Activated CD4-positive, alpha-beta T cell treated with anti-CD3 and anti-CD28 coated beads, Interleukin-2, amount 50 U/mL, for 24 hours (primary cell): Measurements from ENCODE around the gene RPTOR.

ENCODE experiments used
- DNase-seq, 2 donors: peaks; one replicate each; pipeline ENCODE4 v3.0.0-alpha.2; 2020; ENCODE audit warnings: low read depth in 1 of 2, low spot score in 1 of 2

The RPTOR gene

DNA sequence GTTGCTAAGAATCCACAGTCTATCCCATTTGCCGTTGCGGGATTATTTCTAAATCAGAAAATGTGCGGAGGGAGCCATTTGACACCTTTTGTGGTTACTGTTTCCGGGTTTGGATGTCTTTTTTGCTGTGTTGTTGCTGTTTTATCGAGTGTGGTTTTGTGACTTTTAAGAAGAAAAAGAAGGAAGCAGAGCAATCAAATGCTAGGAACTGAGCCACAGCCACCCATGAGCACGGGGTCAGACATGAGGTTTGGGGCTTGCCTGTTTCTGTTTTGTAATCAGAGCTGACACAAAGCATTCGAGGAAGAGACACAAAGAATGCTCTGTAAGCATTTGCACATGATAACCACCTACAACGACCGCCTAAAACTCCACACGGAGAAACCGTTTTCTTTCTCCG is 393.9 kb downstream of the RPTOR start:
- DNase-seq: no peak

DNA sequence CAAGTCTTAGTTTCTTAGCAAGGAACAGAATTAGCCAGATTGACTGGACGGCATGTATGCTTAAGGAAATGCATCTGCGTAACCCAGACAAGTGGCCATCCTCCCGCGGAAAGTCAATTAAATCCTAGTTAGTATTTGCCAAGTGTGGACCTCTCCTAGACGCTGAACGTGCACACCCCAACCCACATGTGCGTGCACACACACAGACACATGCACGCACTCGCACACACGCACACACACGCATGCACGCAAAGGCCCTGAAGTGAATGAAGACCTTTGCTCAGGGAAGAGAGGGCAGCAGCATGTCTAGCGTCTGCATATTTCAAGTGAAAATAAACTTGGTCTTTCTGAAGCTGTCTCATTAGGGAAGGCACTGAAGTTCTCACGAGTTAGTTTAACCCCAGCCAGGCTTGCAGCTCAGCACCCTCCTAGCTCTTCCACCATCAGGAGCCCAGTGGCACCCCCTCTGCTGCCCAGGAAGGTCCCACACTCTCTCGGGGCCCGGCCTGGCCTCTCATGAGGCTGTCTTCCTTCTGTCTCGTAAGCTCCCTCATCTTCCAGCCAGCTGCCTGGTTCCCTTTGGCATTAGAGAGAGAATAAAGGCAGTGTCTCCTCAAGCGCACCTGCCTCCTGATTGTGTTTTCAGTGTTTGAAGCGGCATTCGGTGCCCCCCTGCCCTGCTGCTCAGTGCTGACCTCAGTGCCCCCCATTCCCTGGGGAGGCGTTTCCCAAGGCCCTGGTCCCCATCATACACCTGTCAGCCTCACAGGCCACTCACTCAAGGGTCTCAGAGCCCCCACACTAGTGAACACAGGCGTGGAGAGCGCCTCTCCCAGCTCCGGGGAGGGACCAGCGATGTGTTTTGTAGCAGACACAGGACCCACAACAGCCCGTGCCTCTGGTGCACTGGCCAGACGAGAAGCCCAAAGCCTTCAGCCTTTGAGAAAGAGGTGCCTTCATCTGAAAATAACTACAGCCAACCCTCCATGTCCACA is 394.8 kb downstream of the RPTOR start:
- no peak for DNase-seq

DNA sequence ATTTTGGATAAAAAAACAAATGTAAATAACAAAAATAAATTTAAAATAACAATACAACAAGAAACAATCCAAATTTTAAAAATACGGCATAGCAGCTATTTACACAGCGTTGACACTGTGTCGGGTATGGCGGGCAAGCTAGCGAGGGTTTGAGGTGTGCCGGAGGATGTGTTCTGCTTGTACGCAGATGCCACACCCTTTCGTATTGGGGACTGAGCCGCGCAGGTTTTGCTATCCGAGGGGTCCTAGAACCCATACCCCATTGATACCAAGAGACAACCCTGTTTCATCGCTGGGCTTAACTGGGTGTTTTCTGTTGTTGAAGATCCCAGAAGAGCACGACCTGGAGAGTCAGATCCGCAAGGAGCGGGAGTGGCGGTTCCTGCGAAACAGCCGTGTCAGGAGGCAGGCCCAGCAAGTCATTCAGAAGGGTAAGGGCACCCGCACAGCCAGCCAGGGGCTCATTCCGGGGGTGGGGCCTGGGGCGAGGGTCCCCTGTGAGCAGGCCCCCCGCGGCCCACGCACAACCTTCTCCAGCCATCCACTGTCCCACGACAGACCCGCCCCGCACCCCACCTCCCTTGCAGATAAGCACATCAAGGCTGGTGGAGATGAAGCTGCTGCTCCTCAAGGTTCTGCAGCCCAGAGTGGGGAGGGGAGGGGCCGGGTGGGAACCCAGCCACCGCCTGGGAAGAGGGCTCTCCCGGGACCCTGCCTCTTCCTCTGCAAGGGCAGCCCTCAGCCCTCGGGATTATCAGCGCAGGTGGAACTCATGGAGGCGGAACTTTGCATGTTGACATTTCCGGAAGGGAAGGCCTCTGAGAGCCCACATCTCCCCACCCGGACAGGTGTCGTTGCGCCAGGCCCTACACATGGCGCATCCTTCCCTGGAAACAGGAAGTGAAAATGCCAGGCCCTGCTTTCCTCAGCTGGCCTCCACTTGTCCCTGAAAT is 395.8 kb downstream of the RPTOR start:
- DNase-seq: no peak

DNA sequence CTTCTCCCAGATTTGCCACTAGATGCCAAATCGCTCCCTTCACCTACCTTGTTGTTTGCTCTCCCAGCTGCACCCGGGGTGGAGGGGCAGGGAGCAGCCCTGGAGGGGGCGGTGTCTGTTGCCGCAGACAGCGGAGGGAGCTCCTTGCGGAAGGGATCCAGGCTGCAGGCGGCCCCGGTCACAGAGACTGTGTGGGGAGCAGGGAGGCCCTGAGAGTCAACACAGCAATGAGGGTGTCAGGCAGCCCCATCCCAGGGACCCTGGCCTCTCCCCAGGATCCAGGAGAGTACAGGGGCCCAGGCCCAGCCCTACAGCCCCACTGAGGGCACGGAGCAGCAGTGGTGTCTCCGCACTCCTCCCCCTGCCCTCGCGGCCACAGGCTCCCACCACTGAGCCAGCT is 396.5 kb downstream of the RPTOR start:
- no peak for DNase-seq

DNA sequence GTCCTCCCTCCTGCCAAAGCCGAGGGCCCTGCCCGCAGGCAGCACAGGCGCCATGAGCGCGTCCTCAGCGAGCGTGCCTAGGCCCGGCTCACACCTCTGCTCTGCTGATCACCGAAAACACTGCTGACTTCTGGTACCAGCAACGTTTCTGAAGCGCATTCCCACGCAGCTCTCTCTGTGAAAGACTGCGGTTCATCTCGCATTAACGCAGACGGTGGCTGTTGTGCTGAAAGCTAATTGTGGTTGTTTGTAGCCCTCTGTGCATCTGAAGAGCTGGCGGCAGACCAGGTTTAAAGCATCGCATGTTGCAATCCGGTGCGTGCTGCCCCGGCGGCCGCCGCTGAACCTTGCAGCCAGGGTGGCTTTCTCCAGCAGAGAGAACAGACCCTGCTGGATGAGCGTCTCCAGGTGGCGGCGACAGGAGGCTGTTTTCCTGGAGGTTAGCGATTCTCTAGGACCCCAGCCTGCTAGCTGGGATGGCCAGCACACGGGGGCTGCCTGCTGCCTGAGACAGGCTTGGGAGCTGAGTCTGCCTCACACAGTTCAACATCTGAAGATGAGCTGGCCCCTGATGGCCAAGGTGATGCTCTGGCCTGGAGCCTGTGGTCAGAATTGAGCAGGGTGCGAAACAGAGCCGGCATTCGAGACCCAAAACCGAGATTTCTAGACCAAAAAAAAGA is 397.2 kb downstream of the RPTOR start:
- no peak for DNase-seq

DNA sequence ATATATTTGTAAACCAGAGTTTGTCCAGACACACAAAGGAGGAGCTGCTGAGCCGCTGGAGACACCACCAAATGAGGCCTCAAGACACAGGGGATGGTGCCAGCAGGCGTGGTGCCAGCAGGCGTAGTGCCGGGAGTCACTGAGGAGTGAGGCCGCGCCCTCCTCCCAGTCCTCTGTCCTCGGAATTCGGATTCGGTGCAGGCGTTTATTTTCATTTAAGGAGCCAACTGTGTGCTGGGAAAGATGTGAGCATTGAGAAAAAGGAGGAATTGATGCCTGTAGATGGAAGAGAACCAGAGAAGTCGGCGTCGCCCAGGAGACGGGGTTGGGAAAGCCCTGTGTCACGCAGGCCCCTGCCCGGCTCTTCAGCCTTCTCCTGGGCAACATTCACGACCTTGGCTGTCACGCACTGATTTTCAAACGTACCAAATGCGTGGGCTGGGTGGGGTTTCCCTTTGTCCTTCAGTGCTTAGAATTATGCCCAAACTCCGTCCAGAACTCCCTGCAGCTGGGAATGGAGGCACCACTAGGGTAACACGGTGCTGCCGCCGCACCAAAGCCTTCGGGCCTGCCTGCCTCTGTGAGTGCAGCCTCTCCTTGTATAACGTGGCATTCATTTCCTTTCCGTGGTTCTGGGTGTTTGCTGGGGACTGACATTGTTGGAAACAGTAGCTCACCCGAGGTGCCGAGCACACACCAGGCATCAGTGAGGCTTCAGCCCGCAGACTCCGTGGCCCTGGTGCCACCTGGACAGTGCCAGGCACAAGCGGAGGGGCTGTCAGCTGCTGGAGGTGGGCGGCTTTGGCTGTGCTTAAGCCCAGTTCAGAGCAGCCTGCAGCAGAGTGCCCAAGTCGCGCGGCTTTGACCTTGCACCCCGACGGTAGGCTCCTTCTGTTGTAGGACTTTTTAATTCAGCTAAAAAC is 398.0 kb downstream of the RPTOR start:
- no peak for DNase-seq

DNA sequence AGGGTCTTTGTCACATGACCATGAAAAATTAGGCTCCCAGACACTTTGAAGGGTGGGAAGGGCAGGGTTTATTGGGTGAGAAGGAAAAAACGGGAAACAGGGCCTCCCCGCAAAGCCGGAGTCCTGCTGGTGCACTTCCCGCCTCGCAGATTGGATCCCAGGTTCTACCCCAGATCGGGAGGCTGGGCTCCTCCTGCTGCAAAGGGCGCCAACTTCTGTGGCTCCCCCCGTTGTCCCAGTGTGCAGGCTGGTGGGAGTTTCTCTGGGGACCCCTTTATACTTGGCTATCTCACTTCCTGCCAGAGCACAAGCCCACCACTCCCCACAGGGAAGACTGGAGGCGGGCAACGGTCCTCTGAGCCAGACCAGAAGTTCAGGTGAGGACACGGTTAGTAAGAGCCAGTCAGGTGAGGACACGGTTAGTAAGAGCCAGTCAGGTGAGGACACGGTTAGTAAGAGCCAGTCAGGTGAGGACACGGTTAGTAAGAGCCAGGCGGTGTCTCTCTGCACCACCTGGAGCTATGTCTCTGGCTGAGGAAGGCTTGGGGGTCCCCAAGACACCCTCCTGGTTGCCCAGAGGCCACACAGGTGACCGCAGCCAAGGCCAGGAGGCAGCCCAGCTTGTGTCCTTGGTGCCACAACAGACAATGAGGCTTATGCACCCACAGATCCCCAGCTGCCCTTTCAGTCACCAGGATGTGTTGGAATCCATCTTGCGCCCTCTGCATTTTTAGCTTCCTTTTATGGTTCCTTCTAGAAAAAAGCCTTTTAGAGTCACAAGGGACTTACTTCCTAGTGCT is 398.9 kb downstream of the RPTOR start:
- DNase-seq: no peak

DNA sequence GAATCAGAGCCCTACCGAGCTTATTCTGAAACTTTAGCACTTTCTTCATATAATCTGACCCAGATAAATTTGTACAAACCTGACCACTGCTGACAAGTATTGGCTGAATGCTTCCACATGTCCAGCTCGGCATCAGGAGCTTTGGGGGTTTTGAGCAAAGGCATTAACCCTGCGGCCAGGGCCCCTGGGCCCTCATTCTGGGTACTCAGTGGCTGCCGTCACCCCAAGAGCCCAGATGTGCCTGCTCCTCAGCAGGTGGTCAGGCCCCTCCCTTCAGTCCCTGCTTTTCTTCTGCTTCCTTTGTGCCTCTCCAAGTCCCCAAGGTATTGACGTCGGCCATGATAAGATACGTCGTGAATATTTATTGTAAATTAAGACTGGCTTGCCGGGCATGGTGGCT is 399.7 kb downstream of the RPTOR start:
- DNase-seq: no peak

DNA sequence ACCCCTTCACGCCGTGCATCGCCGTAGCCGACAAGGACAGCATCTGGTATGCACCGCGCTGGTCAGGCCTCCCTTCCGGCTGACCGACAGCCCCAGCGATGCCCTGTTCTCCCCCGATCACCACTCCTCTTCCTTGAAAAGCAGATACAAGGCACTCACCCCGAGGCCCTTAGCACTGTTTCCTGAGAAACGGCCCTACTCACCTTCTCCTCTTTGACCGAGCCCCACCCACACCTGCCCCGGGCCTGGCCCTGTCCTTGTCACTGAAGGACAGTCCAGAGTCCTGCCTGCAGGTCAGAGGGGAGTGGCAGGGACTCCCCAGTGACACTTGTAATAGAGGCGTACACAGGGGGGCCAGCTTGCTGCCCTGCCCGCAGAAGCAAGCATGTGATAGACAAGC is 401.1 kb downstream of the RPTOR start:
- DNase-seq: no peak

DNA sequence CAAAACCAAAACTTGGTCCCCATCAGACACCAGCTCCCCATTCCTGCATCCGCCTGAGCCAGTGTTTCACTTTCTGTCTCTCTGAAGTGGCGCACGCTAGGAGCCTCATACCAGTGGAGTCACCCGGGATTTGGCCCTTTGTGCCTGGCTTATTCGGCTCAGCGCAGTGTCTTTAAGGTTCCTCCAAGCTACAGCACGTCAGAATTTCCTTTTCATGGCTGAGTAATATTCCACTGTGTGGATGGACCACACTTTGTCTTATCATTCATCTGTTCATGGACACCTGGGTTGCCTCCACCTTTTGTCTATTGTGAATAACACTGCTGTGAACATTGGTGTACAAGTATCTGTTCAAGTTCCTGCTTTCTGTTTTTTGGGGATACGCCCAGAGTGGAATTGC is 401.8 kb downstream of the RPTOR start:
- DNase-seq: no peak

DNA sequence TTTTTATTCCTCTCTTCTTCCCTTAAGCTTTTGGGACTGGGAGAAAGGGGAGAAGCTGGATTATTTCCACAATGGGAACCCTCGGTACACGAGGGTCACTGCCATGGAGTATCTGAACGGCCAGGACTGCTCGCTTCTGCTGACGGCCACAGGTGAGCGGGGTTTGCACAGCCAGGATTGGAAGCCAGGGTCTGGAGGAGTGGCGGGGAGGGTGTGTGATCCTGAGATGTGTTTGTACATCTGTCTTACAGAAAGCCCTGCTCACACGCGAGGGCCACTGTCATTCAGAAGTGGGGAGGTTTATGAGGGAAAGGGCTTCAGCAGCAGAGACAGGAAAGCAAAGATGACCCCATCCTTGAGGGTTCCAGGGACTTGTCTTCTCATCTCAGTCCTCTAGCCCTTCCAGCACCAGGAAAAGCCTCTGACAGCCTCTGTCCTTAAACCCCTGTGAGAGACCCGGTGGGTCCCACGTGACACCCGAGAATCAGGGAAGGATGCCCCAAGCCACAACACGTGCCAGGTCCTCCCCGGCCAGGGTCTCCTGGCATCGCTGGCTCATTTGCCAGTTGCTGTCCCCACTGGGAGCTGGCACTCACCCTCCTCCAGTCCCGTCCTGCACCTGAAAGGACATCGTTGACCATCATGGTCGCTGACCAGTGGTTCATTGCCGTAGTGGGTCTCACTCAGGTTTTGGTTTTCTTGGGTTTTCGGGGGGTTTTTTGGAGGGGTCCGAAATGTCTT is 402.7 kb downstream of the RPTOR start:
- no peak for DNase-seq

DNA sequence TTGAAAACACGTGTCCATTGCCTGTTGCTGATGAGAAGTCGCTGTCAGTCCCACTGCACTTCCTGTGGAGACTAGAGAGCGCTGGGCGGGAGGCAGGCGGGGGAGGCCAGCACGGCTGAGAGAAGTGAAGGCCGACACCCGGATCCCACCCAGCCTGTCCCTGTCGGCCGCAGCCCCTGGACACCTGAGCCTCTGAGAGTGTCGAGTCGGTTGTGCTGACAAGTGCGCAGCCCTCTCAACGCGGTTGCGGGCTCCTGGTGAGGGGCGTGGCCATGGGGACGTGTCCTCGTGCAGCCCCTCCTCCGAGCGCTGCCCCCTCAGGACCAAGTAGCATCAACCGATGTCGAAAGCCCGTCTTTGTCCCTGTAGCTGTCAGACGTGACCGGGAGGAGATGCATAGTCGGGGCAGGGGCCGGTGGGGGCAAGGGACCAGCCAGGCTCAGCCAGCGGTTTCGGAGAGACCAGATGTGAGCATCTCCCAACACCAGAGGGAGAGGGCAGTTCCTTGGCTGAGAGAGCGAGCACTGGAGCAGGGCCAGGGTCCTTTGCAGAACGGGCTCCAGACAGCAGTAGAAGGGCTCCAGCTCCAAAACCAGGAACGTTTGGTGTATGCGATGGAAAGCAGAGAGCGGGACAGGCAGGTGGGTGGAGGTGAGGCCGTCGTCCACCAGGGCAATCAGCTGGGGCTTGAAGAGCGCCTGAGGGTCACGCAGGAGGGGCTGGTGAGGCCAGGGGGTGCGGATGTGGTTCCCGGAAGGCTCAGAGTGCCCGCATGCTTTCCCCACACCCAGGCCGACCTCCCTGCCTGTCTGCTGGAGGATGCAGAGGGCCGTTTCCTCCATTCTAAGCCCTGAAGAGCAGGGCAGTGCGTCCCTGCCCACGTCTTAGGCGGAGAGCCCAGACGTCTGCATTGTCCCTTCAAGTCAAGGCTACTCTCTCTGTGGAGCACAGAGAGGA is 403.7 kb downstream of the RPTOR start:
- DNase-seq: no peak

DNA sequence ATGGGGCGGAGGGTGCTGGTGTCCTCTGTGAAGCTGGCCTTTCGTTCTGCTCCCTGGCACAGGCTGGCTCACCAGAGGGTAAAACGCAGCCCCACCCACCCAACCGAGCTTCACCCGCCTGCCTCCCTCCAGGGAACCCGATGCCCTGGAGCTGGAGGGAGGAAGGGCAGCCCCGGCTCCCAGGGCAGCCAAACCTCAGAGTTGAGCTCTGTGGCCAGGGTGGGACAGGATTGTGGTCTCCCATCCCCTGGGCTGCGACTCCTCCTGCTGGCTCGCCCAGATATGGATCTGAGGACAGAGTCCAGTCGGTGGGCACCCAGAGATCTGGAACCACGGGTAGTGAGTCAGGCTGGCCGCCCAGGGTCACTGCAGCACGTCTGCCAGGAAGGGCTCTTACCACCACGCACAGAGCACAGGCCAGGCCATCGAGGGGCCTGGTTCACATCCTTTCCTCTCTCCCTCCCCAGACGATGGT is 404.4 kb downstream of the RPTOR start:
- no peak for DNase-seq

DNA sequence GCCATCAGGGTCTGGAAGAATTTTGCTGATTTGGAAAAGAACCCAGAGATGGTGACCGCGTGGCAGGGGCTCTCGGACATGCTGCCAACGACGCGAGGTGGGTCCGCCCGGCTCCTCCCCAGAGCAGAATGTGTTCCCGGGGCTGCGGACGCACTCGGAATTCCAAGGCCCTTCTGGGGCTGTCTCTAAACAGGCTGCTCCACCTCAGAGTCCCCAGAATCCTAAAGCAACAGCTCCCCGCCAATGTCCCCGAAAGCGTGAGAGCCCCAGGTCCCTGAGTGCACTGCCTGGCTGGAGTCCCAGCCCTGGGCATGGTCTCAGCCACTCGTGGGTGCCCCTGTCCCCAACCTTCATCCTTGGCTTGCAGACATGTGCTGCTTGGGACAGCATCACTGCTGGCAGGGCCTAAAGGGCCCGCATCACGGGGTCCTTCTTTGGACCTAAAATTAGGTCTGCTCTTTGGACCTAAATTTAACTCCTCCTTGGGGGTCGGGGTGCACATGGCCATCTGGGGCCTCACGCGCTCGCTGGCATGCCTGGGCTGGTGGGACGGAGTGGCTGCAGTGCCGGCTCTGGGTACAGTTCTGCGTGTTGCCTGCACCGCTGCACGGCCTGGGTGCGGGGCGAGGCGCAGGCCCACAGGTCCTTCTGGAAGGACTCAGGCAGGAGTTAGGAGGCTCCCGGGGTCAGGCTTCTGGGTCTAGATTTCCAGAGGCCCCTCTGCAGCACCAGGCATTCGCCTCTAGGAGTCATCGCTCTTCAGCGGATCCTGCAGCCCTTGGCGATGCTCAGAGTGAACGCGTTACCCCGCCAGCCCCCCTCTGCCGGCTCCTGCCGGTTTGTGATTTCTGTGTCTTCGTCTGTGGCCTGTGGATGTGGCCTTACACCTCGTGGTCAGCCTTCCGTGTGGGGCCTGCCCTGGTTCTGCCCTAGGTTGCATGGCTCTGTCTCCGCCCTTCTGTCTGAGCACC is 405.1 kb downstream of the RPTOR start:
- no peak for DNase-seq

DNA sequence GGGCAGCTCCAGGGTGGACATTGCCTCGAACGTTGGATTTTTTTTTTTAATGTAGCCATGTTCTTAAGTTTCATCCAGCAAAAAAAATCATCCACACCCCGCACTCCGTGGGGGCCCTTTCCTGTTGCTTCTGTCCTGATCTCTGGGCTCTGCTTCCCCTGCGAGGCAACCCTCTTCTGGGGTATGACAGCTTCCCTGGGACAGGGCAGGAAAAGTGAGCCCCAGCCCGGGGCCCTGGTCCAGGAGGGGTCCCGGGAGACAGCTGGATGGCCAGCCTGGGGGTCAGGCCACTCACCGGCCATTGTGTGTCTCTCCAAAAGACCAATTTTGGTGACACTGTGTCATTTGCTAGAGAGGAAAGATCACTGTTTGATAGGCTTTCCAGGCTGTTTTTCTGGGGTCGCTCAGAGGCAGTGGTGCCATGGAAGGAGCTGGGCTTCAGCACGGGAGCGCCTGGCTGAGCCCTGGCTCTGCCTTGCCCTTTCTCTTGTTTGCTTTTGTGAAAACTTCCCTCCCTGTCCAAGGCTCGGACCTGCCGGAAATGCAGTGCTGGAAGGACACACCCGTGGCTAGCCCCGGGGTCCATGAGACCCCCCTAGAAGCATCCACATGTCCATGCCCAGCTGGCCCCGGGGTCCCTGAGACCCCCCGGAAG is 406.0 kb downstream of the RPTOR start:
- DNase-seq: no peak
